Thoracic aorta (tissue), 2 donors: Measurements from ENCODE around the gene ADGRA3. TPM values are rescaled to one million over a fixed set of nuclear protein-coding genes. Genes with fewer than 3 reads are reported as not detected.

Source experiments
- ATAC-seq: fragments of 150-250 bp; one replicate; pipeline ENCODE4 v1.8.0; 2017; ENCODE audit warnings: low read depth; ENCODE audit not compliant: insufficient number of reproducible peaks, low FRiP score
- DNase-seq: peaks from one replicate; pipeline ENCODE4 v3.0.0-alpha.2; 2020; ENCODE audit warnings: low spot score
- H3K27ac ChIP-seq, 2 donors: fragments of 200-600 bp; sonication (generic); 1 replicate in 1 of 2; 2 replicates in 1 of 2; pipeline ENCODE4 v1.5.1; 2016; ENCODE audit warnings: mild to moderate bottlenecking in 2 of 2, moderate library complexity in 2 of 2
- H3K27me3 ChIP-seq: fragments of 200-600 bp; sonication (generic); replicated peaks from 2 replicates; pipeline ENCODE4 v1.6.0; 2016; ENCODE audit warnings: mild to moderate bottlenecking; ENCODE audit not compliant: insufficient read depth
- H3K36me3 ChIP-seq: fragments of 200-600 bp; sonication (generic); one replicate; pipeline ENCODE4 v1.5.1; 2016
- H3K4me1 ChIP-seq, 2 donors: fragments of 200-600 bp; sonication (generic); 1 replicate in 1 of 2; 2 replicates in 1 of 2; pipeline versions ENCODE4 v1.5.1 to v1.6.0; 2016; ENCODE audit warnings: low read depth in 2 of 2, mild to moderate bottlenecking in 1 of 2; ENCODE audit not compliant: control insufficient read depth in 1 of 2
- H3K4me3 ChIP-seq: fragments of 200-600 bp; sonication (generic); 2 replicates; pipeline ENCODE4 v1.5.1; 2016; ENCODE audit warnings: mild to moderate bottlenecking
- H3K9me3 ChIP-seq: fragments of 200-600 bp; sonication (generic); 2 replicates; pipeline ENCODE4 v1.5.1; 2016
- total RNA-seq, 2 donors: library from RNA; depleted of rRNA; stranded (reverse); fragments of >200 nt; gene quantifications; one replicate each; pipeline versions ENCODE4 v1.1.0 to v1.2.3, GENCODE V29; 2016
- TF ChIP-seq, protein P1 (sequence below): fragments of 200-600 bp; sonication (generic); IDR thresholded peaks from one replicate; pipeline ENCODE4 v1.5.1; 2019; ENCODE audit warnings: antibody characterized with exemption

ADGRA3 gene
- total RNA-seq, 2 donors from 2014 or later = 15.7 to 43.6 TPM

DNA sequence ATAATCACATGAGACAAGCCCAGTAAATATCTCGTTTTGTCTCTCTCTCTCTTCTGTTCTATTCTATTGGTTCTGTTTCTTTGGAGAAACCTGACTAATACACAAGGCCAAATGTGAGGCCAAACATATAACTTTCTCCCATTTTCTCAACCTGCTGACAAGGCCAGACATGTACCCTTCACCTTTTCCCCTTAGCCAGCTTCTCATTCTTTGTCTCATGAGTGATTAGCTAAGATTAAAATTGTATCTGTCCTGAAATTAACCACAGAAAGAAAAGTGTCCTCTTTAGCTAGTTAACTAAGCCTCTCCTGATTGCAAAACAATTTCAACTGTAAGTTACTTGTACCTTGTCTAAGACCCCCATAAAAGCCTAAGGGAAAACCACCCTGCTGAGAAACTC is 18.5 kb upstream of the ADGRA3 start:
- peaks cover 12% of the 10 kb centered on the region for H3K9me3 ChIP-seq
- H3K27ac ChIP-seq = no peak overlapping the region
- no peaks in the 10 kb centered on the region for H3K36me3 ChIP-seq
- TF ChIP-seq, protein P1, sequence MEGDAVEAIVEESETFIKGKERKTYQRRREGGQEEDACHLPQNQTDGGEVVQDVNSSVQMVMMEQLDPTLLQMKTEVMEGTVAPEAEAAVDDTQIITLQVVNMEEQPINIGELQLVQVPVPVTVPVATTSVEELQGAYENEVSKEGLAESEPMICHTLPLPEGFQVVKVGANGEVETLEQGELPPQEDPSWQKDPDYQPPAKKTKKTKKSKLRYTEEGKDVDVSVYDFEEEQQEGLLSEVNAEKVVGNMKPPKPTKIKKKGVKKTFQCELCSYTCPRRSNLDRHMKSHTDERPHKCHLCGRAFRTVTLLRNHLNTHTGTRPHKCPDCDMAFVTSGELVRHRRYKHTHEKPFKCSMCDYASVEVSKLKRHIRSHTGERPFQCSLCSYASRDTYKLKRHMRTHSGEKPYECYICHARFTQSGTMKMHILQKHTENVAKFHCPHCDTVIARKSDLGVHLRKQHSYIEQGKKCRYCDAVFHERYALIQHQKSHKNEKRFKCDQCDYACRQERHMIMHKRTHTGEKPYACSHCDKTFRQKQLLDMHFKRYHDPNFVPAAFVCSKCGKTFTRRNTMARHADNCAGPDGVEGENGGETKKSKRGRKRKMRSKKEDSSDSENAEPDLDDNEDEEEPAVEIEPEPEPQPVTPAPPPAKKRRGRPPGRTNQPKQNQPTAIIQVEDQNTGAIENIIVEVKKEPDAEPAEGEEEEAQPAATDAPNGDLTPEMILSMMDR = no peak
- no peaks in the 10 kb centered on the region for H3K27me3 ChIP-seq
- no peak for ATAC-seq
- H3K4me3 ChIP-seq = no peak overlapping the region
- H3K4me1 ChIP-seq = no peaks in the 10 kb centered on the region
- no peak for DNase-seq

DNA sequence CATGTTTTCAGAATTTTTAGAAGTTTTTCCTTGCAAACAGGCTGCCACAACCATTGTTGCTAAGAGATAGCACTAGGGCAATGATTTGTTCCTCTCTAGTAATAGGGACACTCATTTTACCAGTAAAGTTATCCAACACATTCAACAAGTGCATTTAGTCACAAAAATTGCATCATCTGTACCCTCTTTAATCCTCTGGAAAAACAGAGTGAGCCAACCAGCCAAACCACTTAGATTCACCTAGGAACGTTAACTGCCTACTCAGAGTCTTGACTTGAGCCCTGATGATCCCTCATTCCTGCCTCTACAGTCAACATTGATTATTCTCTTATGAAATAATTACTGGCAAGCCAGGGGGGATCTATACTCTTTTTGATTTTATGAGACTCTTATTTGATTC is 17.0 kb upstream of the ADGRA3 start:
- Histone ChIP-seq H3K27ac (no peak overlapping the region), H3K9me3 (peaks cover 12% of the 10 kb centered on the region), H3K27me3 (no peaks in the 10 kb centered on the region), H3K4me3 (no peak overlapping the region), H3K36me3 (no peaks in the 10 kb centered on the region), H3K4me1 (no peaks in the 10 kb centered on the region)
- ATAC-seq = no peak
- no peak for DNase-seq
- TF ChIP-seq, protein P1 = no peak

DNA sequence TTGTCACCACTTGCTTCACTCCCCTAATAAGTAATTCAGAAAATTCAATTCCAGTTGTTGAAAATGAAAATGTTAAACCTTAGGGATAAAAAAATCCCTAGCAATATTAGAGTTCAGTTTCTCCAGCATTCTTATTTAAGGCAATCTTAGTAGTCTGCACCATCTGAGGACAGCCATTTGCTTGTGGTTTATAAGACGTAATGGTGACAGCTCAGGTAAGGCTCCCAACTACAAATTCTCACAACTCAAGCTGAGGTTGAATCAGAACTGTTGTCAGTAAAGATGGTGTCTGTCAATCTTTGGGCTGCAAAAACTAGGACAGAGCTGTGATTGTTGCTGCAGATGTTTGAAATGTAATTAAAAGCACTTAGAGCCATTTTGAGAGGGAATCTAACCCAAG is 16.3 kb upstream of the ADGRA3 start:
- TF ChIP-seq, protein P1 = no peak
- no peak for ATAC-seq
- H3K4me3 ChIP-seq = no peak overlapping the region
- no peaks in the 10 kb centered on the region for H3K36me3 ChIP-seq
- no peaks in the 10 kb centered on the region for H3K4me1 ChIP-seq
- DNase-seq = no peak
- peaks cover 12% of the 10 kb centered on the region for H3K9me3 ChIP-seq
- no peaks in the 10 kb centered on the region for H3K27me3 ChIP-seq
- H3K27ac ChIP-seq = no peak overlapping the region

DNA sequence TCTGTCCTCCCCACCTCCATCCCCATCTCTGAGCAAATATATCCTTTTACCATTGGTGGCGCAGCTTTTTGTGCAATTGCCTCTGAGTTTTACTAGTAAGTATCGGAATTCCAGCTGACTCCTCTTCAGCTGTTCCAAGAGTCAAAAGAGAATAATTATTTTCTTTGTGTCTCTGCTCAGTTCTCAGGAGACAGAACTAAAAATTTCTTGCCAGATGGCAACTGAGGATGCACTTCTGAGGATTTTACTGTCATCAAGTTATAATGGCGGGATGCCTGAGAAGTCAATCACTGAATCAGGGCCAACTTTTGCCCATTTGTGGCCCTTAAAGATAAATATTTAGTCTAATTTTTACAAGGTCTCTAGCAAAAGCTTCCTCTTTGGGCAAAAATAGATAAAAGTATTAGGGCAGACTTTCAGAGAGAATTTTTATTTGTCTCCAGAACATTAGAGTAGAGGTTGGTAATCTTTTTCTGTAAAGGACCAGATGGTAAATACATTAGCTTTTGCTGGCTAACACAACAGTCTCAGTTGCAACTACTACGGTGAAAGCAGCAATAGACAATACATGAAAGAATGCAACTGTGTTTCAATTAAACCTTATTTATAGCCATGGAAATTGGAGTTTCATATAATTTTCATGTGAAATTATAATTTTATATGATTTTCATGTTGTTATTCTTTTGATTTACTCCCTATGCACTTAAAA is 15.6 kb upstream of the ADGRA3 start:
- H3K4me1 ChIP-seq = no peaks in the 10 kb centered on the region
- H3K4me3 ChIP-seq = no peak overlapping the region
- H3K9me3 ChIP-seq = peaks cover 12% of the 10 kb centered on the region
- TF ChIP-seq, protein P1 = no peak
- ATAC-seq (no peak), DNase-seq (no peak)
- H3K36me3 ChIP-seq = no peaks in the 10 kb centered on the region
- no peaks in the 10 kb centered on the region for H3K27me3 ChIP-seq
- no peak overlapping the region for H3K27ac ChIP-seq

DNA sequence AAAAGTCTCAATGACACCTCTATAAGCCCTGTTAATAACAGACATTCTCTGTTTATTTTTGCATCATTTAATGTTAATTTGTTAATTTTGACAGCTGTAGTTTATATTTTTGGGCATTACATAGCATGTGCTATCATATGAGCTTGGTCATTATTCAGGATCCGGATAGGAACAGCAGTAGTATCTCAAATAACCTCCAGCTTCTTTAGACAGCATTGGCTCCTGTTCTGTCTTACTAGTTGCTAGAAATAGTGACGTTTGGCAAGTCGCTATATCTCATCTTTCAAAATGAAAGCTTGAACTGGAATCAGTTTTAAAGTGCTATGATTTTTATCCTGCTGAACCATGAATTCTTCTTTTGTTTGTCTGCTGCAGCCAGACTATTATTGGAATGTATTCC is 9.0 kb upstream of the ADGRA3 start:
- Histone ChIP-seq H3K4me1 (no peaks in the 10 kb centered on the region), H3K9me3 (no peaks in the 10 kb centered on the region), H3K36me3 (no peaks in the 10 kb centered on the region), H3K4me3 (no peak overlapping the region), H3K27ac (no peak overlapping the region), H3K27me3 (no peaks in the 10 kb centered on the region)
- DNase-seq (no peak), ATAC-seq (no peak)
- TF ChIP-seq, protein P1 = no peak
